Mesenchymal stem cell (in vitro differentiated cells and primary cell): ENCODE results near the gene CBFA2T2.

ENCODE experiments used
- DNase-seq: peaks from one replicate; pipeline ENCODE4 v3.0.0-alpha.2; 2013
- H2AFZ ChIP-seq: one replicate; pipeline ENCODE4 v1.6.1; 2013; ENCODE audit warnings: low read depth, mild to moderate bottlenecking, control low read depth, inconsistent platforms, low read length, moderate library complexity
- H2AK5ac ChIP-seq: 2 replicates; pipeline ENCODE4 v1.6.1; 2013; ENCODE audit warnings: low read length, moderate library complexity, mild to moderate bottlenecking, inconsistent platforms; ENCODE audit not compliant: severe bottlenecking
- H2BK120ac ChIP-seq: one replicate; pipeline ENCODE4 v1.6.1; 2013; ENCODE audit warnings: low read depth, mild to moderate bottlenecking, inconsistent platforms, low read length, moderate library complexity
- H2BK12ac ChIP-seq, 2 experiments: one replicate each; pipeline ENCODE4 v1.6.1; 2013; ENCODE audit warnings: inconsistent platforms in 2 of 2, low read length in 2 of 2, mild to moderate bottlenecking in 2 of 2, moderate library complexity in 2 of 2, control low read depth in 1 of 2
- H2BK15ac ChIP-seq: one replicate; pipeline ENCODE4 v1.6.1; 2013; ENCODE audit warnings: mild to moderate bottlenecking, low read depth, inconsistent platforms; ENCODE audit not compliant: poor library complexity, severe bottlenecking
- H2BK5ac ChIP-seq: 2 replicates; pipeline ENCODE4 v1.6.1; 2013; ENCODE audit warnings: low read depth, mild to moderate bottlenecking, low read length, control low read depth, inconsistent platforms; ENCODE audit not compliant: poor library complexity, severe bottlenecking
- H3K14ac ChIP-seq, 2 experiments: one replicate each; pipeline ENCODE4 v1.6.1; 2013; ENCODE audit warnings: inconsistent platforms in 2 of 2, low read length in 2 of 2, control low read depth in 1 of 2, mild to moderate bottlenecking in 1 of 2, moderate library complexity in 1 of 2
- H3K18ac ChIP-seq, 2 experiments: one replicate each; pipeline ENCODE4 v1.6.1; 2013; ENCODE audit warnings: inconsistent platforms in 2 of 2, low read length in 2 of 2, control low read depth in 1 of 2, low read depth in 1 of 2, mild to moderate bottlenecking in 1 of 2
- H3K23ac ChIP-seq, 2 experiments: one replicate each; pipeline ENCODE4 v1.6.1; 2013; ENCODE audit warnings: inconsistent platforms in 2 of 2, low read length in 2 of 2, mild to moderate bottlenecking in 2 of 2, moderate library complexity in 2 of 2, control low read depth in 1 of 2
- H3K27ac ChIP-seq: 2 replicates; pipeline ENCODE4 v1.5.1; 2013; ENCODE audit warnings: mild to moderate bottlenecking, moderate library complexity, low read length, control low read depth, inconsistent platforms; ENCODE audit not compliant: poor library complexity, severe bottlenecking
- H3K27me3 ChIP-seq, 2 experiments: 2 replicates each; pipeline versions ENCODE4 v1.6.1 to v1.7.0; 2013; ENCODE audit warnings: low read length in 2 of 2, mild to moderate bottlenecking in 2 of 2, moderate library complexity in 2 of 2, control low read depth in 1 of 2, inconsistent platforms in 1 of 2; ENCODE audit not compliant: control insufficient read depth in 1 of 2, insufficient read depth in 1 of 2
- H3K36me3 ChIP-seq, 2 experiments: 2 replicates each; pipeline versions ENCODE4 v1.6.1 to v1.7.0; 2013; ENCODE audit warnings: low read length in 2 of 2, control low read depth in 1 of 2, inconsistent platforms in 1 of 2, low read depth in 1 of 2, mild to moderate bottlenecking in 1 of 2; ENCODE audit not compliant: insufficient read depth in 2 of 2, control insufficient read depth in 1 of 2
- H3K4ac ChIP-seq, 2 experiments: one replicate each; pipeline ENCODE4 v1.6.1; 2013; ENCODE audit warnings: inconsistent platforms in 2 of 2, low read length in 2 of 2, mild to moderate bottlenecking in 2 of 2, moderate library complexity in 2 of 2, control low read depth in 1 of 2, low read depth in 1 of 2
- H3K4me1 ChIP-seq: 2 replicates; pipeline ENCODE4 v1.6.1; 2013; ENCODE audit warnings: low read depth, low read length, control low read depth; ENCODE audit not compliant: control insufficient read depth, insufficient read depth
- H3K4me2 ChIP-seq: 2 replicates; pipeline ENCODE4 v1.6.1; 2013; ENCODE audit warnings: low read length, mild to moderate bottlenecking, inconsistent platforms; ENCODE audit not compliant: poor library complexity, severe bottlenecking
- H3K4me3 ChIP-seq, 2 experiments: 2 replicates each; pipeline versions ENCODE4 v1.5.1 to v1.7.0; 2013; ENCODE audit warnings: low read length in 2 of 2, mild to moderate bottlenecking in 2 of 2, control low read depth in 1 of 2, low read depth in 1 of 2; ENCODE audit not compliant: insufficient read depth in 1 of 2
- H3K79me1 ChIP-seq: replicated peaks from 2 replicates; pipeline ENCODE4 v1.6.1; 2013; ENCODE audit warnings: mild to moderate bottlenecking, control low read depth, low read length, inconsistent platforms; ENCODE audit not compliant: poor library complexity, severe bottlenecking
- H3K9ac ChIP-seq: 2 replicates; pipeline ENCODE4 v1.7.0; 2013; ENCODE audit warnings: mild to moderate bottlenecking, low read length, moderate library complexity
- H3K9me3 ChIP-seq: 2 replicates; pipeline ENCODE4 v1.7.0; 2013; ENCODE audit warnings: mild to moderate bottlenecking, low read length; ENCODE audit not compliant: control insufficient read depth
- H4K8ac ChIP-seq: one replicate; pipeline ENCODE4 v1.6.1; 2013; ENCODE audit warnings: inconsistent platforms, mild to moderate bottlenecking, low read length, moderate library complexity
- H4K91ac ChIP-seq: one replicate; pipeline ENCODE4 v1.6.1; 2013; ENCODE audit warnings: mild to moderate bottlenecking, low read length, inconsistent platforms
- WGBS: methylation state at CpG from one replicate; pipeline ENCODE4 v1.1.7; 2013; ENCODE audit warnings: mixed read lengths; 5-methylcytosine and 5-hydroxymethylcytosine counted together

CBFA2T2 gene

GRCh38 chr20:33668466-33669155, 178.7 kb downstream of the CBFA2T2 start:
- peaks cover 29% of the 10 kb centered on the region for H3K79me1 ChIP-seq
- H3K9ac ChIP-seq: peak overlapping the region; percentile 87
- H2BK5ac ChIP-seq: no peak overlapping the region
- H3K9me3 ChIP-seq: no peaks in the 10 kb centered on the region
- H4K91ac ChIP-seq: peak overlapping the region; percentile 5
- H4K8ac ChIP-seq: no peak overlapping the region
- no peak overlapping the region for H3K4me2 ChIP-seq
- H2BK120ac ChIP-seq: no peak overlapping the region
- no peak overlapping the region for H3K23ac ChIP-seq
- peaks cover 39 to 65% of the 10 kb centered on the region in 2 experiments for H3K36me3 ChIP-seq
- H3K27me3 ChIP-seq: no peaks in the 10 kb centered on the region
- H3K4me3 ChIP-seq: no peak overlapping the region
- no peak overlapping the region for H3K27ac ChIP-seq
- H2AK5ac ChIP-seq: no peak overlapping the region
- H2BK15ac ChIP-seq: no peak overlapping the region
- H3K14ac ChIP-seq: no peak overlapping the region
- H2AFZ ChIP-seq: no peak overlapping the region
- H3K4ac ChIP-seq: no peak overlapping the region
- no peak for DNase-seq
- WGBS: 99% methylated on average over 13 of the region's 13 CpGs
- H2BK12ac ChIP-seq: no peak overlapping the region
- H3K4me1 ChIP-seq: peaks cover 61% of the 10 kb centered on the region
- H3K18ac ChIP-seq: no peak overlapping the region

DNA sequence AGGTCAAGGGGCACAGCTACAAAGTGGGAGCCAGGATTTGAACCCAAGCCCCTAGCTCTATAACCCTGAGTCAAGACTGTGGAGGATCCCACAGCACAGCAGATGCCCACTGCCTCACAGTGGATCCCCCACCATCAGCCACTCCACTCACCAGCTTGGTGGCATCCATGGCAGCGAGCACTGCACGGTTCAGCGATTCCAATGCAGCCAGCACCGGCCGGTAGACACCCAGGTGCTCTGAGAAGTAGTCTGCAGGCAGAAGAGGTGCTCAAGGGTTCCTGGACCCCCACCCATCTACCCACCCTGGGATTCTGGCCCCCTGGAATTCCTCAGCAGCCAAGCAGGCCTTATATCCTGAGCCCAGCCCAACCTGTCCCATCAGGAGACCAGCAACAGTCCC, 179.3 kb downstream of the CBFA2T2 start:
- H3K23ac ChIP-seq: no peak overlapping the region
- H3K79me1 ChIP-seq: peaks cover 29% of the 10 kb centered on the region
- no peak overlapping the region for H3K27ac ChIP-seq
- H3K4me3 ChIP-seq: no peak overlapping the region
- H4K8ac ChIP-seq: no peak overlapping the region
- no peak overlapping the region for H3K18ac ChIP-seq
- no peak overlapping the region for H2BK5ac ChIP-seq
- no peak overlapping the region for H3K9ac ChIP-seq
- no peak for DNase-seq
- no peak overlapping the region for H2BK120ac ChIP-seq
- no peak overlapping the region for H3K4ac ChIP-seq
- no peak overlapping the region for H2AK5ac ChIP-seq
- no peak overlapping the region for H4K91ac ChIP-seq
- H3K36me3 ChIP-seq: peaks cover 39 to 65% of the 10 kb centered on the region in 2 experiments
- 98% methylated on average over 5 of the region's 5 CpGs for WGBS
- H3K9me3 ChIP-seq: no peaks in the 10 kb centered on the region
- peaks cover 56% of the 10 kb centered on the region for H3K4me1 ChIP-seq
- no peak overlapping the region for H2BK15ac ChIP-seq
- H3K4me2 ChIP-seq: no peak overlapping the region
- H3K14ac ChIP-seq: no peak overlapping the region
- no peaks in the 10 kb centered on the region for H3K27me3 ChIP-seq
- no peak overlapping the region for H2AFZ ChIP-seq
- H2BK12ac ChIP-seq: no peak overlapping the region

DNA sequence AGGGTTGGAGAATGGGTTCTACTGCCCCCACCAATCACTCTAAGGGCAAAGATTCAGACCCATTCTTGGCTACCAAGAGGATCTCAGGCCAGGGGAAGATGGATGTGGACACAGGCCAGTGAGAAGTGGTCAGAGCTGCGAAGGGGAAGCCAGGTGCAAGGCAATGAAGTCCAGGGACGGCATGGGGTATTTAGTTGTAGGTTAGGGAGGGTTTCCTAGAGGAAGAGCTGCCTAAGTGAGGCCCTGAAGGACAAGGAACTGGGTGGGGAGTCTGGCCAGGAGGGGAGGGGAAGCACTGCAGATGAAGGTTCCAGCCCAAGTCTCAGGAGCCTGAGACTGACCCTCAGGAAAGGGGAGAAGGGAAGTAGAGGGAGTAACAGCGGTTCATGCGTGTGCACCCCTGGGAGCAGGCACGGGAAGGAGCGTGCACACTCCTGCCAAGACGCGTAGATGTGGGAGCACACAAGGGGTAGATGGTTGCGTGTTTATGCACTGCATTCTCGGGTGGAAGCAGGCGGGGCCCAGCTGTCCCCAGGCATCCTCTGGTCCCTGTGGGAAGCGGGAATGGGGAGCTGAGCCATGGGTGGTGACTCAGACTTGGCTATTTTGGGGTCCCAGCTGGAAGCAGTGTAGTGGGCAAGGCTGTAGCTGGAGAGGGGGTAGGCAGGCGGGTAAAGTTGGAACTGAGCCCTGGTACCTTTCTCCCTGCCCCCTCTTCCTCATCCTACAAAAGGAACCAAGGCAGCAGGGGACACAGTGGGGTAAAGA, 180.2 kb downstream of the CBFA2T2 start:
- Histone ChIP-seq H3K23ac (no peak overlapping the region), H3K9me3 (no peaks in the 10 kb centered on the region), H3K9ac (no peak overlapping the region), H3K4me3 (no peak overlapping the region), H3K4ac (no peak overlapping the region), H3K27me3 (no peaks in the 10 kb centered on the region), H3K27ac (no peak overlapping the region), H3K4me1 (peaks cover 52% of the 10 kb centered on the region), H3K18ac (no peak overlapping the region), H3K36me3 (peaks cover 39 to 60% of the 10 kb centered on the region in 2 experiments), H3K4me2 (no peak overlapping the region), H3K79me1 (peaks cover 27% of the 10 kb centered on the region), H4K91ac (no peak overlapping the region), H2AK5ac (peak overlapping the region; percentile 1), H4K8ac (no peak overlapping the region), H2BK5ac (no peak overlapping the region), H2BK15ac (no peak overlapping the region), H3K14ac (no peak overlapping the region), H2BK12ac (no peak overlapping the region), H2BK120ac (no peak overlapping the region), H2AFZ (no peak overlapping the region)
- DNase-seq: no peak
- 96% methylated on average over 13 of the region's 13 CpGs for WGBS

DNA sequence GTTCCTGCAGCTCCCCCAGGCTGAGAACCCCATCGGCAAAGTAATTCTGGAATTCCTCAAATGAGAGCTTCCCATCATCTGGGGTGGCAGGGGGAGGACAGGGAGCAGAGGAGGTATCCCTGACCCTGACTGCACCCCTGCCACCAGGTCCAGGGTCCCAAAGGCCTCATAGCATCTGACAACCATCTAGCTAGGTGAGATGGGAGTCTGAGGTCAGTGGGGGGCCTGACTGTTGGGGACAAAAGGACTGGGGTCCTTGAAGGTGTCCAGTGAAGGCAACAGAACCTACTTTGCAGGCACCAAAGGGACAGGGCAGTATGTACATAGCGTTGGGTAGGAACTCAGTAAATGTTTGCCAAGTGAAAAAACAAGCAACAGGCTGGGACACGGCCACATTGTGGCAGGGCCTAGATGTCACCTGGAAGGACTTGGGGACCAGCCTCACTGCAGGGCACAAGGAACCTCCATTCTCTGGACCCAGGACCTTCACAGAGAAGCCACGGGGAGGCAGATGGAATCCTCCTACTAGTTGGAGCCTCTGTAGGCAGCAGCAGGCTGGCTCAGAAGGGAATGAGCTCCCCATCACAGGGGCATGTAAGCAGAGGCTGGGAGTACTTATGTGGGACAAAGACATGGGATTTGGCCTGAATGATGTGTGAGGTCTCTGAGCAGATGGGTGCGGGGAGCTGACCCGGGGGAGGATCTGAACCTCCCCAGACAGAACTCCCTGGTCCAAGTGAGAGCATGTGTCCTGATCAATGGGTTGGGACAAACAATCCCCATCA, 181.0 kb downstream of the CBFA2T2 start:
- no peak overlapping the region for H2AFZ ChIP-seq
- H2BK5ac ChIP-seq: no peak overlapping the region
- no peak overlapping the region for H4K91ac ChIP-seq
- H3K79me1 ChIP-seq: peaks cover 27% of the 10 kb centered on the region
- H3K4me3 ChIP-seq: no peak overlapping the region
- WGBS: 95% methylated on average over 6 of the region's 6 CpGs
- no peak for DNase-seq
- H3K23ac ChIP-seq: no peak overlapping the region
- H3K14ac ChIP-seq: no peak overlapping the region
- no peak overlapping the region for H3K27ac ChIP-seq
- H3K9ac ChIP-seq: no peak overlapping the region
- no peak overlapping the region for H2BK12ac ChIP-seq
- peaks cover 57% of the 10 kb centered on the region for H3K4me1 ChIP-seq
- no peak overlapping the region for H4K8ac ChIP-seq
- H3K4me2 ChIP-seq: no peak overlapping the region
- H3K4ac ChIP-seq: no peak overlapping the region
- no peak overlapping the region for H2AK5ac ChIP-seq
- no peak overlapping the region for H2BK15ac ChIP-seq
- H3K18ac ChIP-seq: no peak overlapping the region
- H3K36me3 ChIP-seq: peaks cover 39 to 60% of the 10 kb centered on the region in 2 experiments
- no peak overlapping the region for H2BK120ac ChIP-seq
- H3K27me3 ChIP-seq: no peaks in the 10 kb centered on the region
- no peaks in the 10 kb centered on the region for H3K9me3 ChIP-seq
